ENCODE data around the gene HOXD8. TPM values are rescaled to one million over a fixed set of nuclear protein-coding genes. Genes with fewer than 3 reads are reported as not detected.

Gene HOXD8
- total RNA-seq, 1 experiment from 2014 or later = 22.0 TPM

DNA sequence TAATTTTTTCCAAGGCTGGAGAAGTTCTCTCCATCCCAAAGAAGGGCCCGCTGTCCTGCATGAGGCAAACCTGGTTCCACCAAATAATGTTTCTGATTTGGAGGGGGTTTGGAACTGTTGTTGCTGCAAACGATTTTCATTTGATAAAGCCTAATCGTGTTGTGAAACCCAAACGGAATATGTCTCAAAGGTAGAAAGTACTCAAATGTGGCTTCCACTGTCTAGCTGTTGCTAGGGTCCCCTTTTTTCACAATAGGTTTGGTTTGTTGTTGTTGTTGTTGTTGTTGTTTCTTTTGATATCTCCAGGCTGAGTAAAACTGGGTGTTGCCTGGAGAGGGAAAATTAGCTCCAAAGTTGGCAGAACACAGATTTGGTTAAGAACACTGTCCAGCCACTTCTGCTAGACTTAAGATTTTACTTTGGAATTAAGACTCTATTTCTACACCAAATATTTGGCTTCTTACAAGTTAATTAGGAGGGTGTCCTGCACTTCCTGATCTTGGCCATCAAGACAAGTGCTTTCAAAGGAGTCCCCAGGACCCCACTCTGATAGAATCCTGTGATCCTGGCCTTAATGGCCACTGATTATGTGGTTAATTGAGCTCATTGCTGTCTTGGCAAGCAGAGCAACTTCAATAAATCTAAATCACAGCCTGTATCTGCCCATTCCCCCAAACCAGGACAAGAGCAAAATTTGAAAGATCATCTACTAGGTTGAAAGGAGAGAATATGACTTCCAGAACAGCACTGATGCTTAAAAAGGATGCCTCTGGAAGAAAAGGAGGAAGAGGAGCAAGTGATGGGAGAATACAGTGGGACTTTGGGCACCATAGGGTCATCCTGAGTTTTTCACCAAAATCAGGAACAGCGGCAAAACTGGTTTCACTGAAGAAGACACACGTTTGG is 40.3 kb upstream of the HOXD8 start:
- in situ Hi-C loops (cut with HindIII; ENCODE audit: low pct_unique_long_range_greater_than_20kb, low sequenced_read_pairs) = no loop called here
- DNase-seq (ENCODE audit: low read depth) = no peak

DNA sequence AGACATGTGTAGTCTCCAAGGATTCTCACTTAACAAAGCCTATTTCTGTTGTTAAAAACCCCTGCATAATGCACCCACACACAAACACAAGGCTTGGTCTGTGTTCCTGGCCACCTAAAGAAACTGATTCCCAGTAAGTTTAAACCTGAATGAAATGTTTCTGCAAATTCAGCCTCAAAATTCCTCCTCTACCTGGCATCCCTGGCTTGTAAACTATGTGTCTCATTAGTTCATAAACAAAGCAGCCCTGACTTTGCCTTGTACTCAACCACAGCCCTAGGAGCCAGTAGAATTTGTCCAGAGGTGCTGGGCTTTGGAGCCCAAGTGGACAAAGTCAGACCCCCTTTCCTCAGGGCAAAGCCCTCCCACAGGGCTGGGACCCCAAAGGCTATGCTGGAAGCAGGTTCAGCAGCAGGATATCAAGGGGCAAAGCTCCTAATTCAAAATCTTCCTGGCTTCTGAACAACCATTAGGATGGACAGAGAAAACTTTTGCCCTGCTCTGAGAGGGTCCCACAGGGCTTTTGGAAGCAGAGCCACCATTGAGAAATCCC is 39.6 kb upstream of the HOXD8 start:
- in situ Hi-C loops (cut with HindIII; ENCODE audit: low pct_unique_long_range_greater_than_20kb, low sequenced_read_pairs) = no loop called here
- DNase-seq (ENCODE audit: low read depth) = no peak

DNA sequence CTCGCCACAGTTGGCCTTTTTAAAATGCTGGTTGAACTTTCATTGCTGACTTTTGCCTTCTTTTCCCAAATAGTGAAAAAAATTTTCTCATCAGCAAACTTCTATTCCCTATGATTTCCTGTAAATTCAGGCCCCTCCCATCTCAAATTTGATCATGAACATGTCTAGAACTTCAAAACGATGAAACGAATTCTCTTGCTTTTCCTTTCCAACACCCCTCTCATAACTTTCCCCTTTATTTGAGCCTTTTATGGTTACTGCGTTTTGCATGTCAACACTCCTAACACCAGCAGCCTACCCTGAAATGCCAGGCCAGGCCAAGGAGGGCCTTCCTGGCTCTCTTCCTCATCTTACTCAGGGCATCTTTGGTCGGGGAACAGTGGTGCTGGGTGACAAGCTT is 38.6 kb upstream of the HOXD8 start:
- no peak for DNase-seq (ENCODE audit: low read depth)
- in situ Hi-C loops (cut with HindIII; ENCODE audit: low pct_unique_long_range_greater_than_20kb, low sequenced_read_pairs) = no loop called here

DNA sequence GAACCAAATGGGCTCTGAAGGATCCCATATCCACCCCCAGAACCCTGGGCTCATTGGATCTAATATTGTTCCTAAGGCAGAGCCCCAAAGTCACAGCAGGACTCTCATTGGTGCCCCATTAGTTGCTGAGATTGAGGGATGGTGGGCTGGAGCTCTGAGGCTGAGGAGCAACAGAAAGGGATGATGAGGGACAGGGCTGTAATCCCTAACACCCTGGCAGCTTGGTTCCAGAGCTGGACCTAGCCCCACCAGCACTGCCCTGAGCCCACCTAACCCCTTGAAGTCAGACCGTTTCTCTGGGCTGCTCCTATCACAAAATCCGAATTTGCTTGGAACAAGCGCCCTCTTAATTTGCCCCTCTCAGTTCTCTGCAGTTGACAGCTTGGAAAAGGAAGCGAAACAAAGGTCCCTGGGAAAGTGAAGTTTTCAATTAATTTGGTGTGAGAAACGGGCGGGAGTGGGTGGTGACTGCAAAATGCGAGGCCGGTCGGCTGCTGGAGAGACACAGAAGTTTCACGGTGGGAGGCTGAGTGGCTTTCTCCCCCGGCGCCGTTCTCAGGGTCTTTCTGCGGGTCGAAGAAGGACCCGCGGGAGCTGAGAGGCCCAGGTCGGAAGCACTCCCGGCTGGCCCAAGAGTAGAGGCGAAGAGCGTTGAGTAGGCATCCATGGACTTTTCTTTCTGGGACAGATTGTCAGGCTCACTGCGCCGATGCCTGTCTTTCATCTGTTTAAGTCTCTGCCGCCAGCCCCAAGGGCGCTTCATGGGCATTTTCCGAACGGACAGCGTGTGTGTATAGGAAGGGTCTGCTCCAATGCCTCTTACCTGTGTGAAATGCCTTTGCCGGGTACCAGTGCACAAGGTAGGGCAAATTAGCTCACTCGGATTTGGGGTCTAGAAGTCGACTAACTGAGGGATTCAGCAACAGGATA is 37.9 kb upstream of the HOXD8 start:
- DNase-seq (ENCODE audit: low read depth) = no peak
- in situ Hi-C loops (cut with HindIII; ENCODE audit: low pct_unique_long_range_greater_than_20kb, low sequenced_read_pairs) = no loop called here

DNA sequence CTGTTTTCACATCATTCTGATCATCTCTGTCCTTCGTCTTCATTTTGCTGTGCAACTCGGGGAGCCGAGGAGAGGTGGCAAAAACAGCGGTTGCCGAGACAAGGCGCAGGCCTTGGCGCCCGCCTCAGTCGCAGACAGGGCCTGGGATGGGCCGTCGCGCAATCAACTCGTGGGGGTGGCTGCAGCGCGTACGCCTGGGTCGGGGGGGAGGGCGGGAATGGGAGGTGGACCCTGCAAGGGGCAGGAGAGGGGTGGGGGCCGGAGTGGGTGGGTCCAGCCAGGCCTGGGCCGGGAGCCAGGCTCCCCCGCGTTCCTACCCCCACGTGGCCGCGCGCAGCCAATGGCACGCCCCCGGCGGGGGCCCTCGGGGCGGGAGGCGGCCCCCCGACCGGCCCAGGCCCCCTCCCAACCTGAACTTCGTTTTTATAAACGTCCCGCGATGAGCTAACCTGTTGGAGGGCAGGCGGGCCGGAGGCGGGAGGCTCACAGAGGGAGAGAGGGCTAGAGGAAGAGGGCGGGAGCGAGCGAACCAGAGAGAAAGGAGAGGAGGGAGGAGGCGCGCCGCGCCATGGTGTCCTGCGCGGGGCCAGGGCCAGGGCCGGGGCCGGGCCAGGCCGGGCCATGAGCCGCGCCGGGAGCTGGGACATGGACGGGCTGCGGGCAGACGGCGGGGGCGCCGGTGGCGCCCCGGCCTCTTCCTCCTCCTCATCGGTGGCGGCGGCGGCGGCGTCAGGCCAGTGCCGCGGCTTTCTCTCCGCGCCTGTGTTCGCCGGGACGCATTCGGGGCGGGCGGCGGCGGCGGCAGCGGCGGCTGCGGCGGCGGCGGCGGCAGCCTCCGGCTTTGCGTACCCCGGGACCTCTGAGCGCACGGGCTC is 37.0 kb upstream of the HOXD8 start, which contains the start of gene HOXD13:
TSS of gene HOXD13 (plus strand) at position 452 of the 875 bp plus-strand sequence. CDS start at position 622, 170 bp downstream.
- DNase-seq (ENCODE audit: low read depth) = no peak
- in situ Hi-C loops (cut with HindIII; ENCODE audit: low pct_unique_long_range_greater_than_20kb, low sequenced_read_pairs) = no loop called here

DNA sequence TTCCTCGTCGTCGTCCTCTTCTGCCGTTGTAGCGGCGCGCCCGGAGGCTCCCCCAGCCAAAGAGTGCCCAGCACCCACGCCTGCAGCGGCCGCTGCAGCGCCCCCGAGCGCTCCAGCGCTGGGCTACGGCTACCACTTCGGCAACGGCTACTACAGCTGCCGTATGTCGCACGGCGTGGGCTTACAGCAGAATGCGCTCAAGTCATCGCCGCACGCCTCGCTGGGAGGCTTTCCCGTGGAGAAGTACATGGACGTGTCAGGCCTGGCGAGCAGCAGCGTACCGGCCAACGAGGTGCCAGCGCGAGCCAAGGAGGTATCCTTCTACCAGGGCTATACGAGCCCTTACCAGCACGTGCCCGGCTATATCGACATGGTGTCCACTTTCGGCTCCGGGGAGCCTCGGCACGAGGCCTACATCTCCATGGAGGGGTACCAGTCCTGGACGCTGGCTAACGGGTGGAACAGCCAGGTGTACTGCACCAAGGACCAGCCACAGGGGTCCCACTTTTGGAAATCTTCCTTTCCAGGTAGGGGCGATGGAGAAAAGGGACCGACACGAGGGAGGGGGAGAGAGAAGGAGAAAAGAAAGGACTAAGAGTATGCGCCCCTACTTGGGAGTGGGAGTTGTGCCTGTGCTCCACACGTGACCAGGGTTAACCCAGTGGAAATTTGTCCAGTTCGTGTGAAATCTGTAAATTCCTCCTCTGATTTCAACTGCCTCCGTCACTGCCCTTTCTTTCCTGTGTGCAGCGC is 36.2 kb upstream of the HOXD8 start:
- DNase-seq (ENCODE audit: low read depth) = no peak
- in situ Hi-C loops (cut with HindIII; ENCODE audit: low pct_unique_long_range_greater_than_20kb, low sequenced_read_pairs) = no loop called here

DNA sequence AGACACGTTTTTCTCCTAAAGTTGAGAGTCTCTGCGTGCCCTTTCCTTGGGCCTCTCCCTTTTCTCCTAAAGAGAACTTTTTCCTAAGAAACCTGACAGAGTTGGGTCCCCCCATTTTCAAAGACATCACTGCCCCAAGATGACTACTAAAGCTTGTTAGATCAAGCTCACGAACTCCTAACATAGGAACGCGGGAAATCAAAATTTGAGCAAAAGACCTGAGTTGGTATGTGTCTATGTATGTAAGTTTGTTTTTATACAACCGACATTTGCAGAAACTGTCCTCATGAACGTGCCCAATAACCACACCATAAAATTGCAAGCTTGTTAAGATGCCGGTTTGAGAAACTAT is 35.6 kb upstream of the HOXD8 start:
- DNase-seq (ENCODE audit: low read depth) = no peak

DNA sequence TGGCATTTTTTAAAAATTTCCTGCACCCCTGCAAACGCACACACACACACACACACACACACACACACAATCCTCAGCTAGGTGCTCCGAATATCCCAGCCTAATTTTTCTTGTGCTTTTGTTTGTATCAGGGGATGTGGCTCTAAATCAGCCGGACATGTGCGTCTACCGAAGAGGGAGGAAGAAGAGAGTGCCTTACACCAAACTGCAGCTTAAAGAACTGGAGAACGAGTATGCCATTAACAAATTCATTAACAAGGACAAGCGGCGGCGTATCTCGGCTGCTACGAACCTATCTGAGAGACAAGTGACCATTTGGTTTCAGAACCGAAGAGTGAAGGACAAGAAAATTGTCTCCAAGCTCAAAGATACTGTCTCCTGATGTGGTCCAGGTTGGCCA is 35.2 kb upstream of the HOXD8 start:
- in situ Hi-C loops (cut with HindIII; ENCODE audit: low pct_unique_long_range_greater_than_20kb, low sequenced_read_pairs) = no loop called here
- DNase-seq (ENCODE audit: low read depth) = no peak

More for the DNA sequence above, 35.6 kb upstream of the HOXD8 start:
- in situ Hi-C loops (cut with HindIII; ENCODE audit: low pct_unique_long_range_greater_than_20kb, low sequenced_read_pairs) = no loop called here

DNA sequence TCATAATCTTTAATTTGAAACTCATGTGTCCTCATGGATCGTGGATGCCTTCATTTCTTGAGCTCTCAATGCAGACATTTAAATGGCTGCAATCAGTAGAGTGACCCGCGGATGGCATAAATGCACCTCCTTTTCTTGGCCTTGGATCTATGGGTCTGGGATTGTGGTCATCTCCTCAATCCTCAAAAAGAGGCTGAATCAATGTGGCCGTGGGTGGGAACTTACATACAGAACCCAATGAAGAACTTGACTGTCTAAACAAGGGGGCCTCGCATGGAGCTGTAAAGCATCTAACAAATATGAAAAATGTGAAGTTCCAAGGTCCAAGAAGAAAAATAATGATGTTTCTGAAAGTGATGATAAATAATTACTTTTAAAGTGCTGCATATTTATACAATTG is 34.1 kb upstream of the HOXD8 start:
- DNase-seq (ENCODE audit: low read depth) = no peak
- in situ Hi-C loops (cut with HindIII; ENCODE audit: low pct_unique_long_range_greater_than_20kb, low sequenced_read_pairs) = no loop called here

DNA sequence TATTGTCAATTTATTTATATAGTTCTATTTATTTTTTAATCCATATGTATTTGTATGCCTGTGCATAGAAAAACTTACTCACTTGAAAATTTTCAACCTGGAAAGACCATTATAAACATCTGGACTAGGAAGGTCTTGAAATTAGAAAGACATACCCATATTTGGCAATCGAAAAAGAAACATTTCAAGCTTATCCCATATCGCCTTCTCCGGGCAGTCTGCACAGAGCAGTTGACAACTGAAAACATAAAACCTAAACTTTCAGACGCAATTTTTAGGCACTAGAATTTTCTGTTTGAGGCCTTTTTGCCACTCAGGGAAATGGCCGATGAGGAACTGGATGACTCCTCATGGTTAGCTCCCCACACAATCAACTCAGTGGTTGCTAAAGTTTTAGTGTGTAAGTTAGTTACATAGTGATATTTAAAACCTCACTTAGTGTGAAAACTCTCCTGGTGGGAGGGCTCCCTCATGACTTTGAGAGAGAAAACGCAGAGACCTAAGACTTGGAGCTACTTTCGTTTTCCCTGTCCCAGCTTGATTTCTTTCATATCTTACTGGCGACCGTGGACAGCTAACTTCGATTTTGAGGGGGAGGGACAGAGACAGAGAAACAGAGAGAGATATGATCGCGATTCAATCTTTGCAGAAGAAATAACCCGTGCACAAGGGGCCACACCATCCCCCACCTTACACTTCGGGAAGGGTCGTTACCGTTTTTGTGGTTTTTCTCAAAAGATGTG is 33.1 kb upstream of the HOXD8 start:
- peak; percentile 49 for DNase-seq (ENCODE audit: low read depth)
- in situ Hi-C loops (cut with HindIII; ENCODE audit: low pct_unique_long_range_greater_than_20kb, low sequenced_read_pairs) = no loop called here

DNA sequence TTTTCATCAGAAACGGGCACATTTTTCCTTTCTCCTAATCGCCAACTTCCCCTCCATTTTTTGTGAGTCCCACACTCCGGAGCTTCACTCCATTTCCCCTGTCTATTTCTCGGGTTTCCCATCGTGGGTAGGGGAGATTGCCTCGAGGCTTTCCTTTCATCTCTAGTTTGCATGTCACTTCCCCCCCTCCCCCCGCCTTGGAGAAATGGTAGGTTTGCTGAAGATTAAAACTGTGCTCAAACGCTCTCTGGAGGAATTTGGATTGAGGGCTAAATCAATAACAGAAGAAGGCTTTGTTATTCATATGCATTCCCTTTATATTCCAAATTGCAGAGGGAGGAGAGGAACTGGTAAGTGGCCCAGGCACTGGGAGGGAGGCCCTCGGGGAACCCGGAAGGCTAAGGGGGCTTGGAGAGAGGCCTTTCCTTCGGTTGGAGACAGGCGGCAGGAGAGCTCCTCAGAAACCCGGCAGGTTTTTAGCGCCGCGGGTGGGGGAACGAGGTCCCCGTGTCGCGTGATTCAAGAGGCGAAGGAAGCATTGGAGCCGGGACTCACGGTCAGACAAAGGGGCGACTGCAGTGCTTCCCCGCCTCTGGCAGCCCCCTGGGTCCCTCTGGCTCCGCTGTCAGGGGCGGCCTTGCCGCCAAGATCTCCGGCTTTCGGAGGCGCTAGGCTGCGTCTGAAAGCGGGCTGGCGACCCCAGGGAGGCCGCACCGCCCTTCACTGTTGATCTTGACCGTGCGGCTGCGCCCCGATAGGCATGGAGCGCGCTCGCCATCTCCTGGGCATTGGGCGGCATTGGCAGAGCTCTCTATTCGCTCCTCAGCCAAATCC is 32.3 kb upstream of the HOXD8 start:
- DNase-seq (ENCODE audit: low read depth) = peak; percentile 78
- in situ Hi-C loops (cut with HindIII; ENCODE audit: low pct_unique_long_range_greater_than_20kb, low sequenced_read_pairs) = no loop called here

DNA sequence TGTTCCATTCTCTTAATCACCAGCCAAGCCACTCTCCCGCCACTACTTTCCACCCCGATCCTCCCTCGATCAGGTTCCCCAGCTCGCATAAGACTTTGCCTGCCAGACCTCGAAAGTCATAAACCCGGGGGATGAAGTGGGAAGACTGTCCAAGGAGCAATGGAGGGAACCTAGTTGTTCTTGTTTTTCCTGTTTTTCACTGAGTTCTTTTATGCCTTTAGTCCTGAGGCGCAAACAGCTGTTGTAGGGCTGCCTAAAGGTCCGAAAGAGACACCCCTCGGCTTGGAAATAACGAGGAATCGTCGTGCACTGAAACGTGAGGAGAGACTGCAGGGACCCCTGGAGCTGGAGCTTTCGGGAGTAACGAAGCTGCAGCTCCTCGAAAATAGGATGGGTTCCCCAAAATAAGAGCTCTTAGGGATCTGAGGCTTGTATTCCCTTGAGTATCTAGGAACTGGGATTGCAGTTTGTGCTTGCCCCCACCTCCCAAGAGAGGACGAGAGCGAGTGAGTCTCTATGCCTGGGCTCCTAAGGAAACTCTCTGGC is 31.6 kb upstream of the HOXD8 start:
- no peak for DNase-seq (ENCODE audit: low read depth)
- in situ Hi-C loops (cut with HindIII; ENCODE audit: low pct_unique_long_range_greater_than_20kb, low sequenced_read_pairs) = no loop called here

DNA sequence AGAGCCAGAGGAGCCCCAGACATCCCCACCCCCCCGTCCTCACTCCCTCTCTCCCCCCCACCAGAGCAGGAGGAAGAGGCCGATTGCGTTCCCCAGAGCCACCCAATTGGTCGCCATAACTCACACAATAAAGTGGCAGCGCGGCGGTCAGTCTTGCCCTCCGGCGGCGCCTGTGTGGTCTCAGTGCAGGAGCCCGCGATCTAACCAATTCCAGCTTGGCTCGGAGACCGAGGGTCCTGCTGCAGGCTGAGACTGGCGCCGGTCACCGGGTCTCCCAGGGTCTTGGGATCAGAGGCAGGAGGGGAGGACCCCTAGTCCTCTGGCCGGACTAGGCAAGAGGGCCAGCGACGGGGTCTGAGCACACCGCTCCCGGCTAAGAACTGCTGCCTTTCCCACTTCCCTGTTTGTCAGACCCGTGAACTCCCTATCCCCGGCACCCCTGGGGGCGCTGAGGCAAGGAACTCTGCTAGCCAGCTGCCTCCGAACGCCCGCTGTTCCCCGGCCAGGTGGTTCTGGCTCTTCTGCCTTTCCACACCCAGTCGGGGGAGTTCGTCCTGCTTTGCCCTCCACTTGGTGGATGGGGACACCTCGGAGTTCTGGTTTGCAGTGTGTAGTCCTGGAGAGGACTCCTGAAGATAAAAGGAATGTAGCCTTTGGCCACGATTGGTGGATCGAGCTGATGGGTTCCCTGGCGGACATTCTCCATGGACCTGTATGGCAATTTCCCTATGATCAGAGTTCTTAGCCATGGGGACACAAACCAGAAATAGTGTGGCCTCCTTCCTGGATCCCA is 30.9 kb upstream of the HOXD8 start:
- DNase-seq (ENCODE audit: low read depth) = no peak
- in situ Hi-C loops (cut with HindIII; ENCODE audit: low pct_unique_long_range_greater_than_20kb, low sequenced_read_pairs) = no loop called here

DNA sequence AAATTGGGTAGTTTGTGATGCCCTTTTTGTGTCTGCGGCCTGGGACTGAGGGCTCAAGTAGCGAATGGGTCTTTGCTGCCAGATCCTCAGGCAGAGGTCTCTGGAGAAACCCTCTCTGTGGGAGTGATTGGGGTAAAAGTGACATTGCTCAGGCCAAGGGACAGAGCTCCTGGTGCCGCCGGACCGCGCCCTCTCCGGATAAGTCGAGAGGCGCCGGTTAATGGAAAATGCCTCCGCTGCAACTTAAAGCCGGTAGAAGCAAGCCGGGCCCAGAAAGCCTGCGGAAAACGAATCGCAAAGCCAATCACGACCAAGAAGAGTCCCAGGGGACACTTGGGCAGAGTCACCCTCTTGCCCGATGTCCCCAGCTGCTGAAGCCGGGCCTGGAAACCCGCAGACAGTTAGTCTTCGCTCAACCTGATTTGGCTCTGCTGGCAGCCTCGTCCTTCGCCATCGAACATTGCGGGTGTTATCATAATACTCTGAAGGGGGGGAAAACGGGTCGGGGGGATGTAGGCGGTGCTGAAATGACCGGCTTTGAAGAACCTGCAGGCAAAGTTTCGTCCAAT is 30.3 kb upstream of the HOXD8 start:
- in situ Hi-C loops (cut with HindIII; ENCODE audit: low pct_unique_long_range_greater_than_20kb, low sequenced_read_pairs) = no loop called here
- no peak for DNase-seq (ENCODE audit: low read depth)
